Endodermal cell (in vitro differentiated cells): Measurements from ENCODE around the gene MBNL3. TPM values are rescaled to one million over a fixed set of nuclear protein-coding genes. Genes with fewer than 3 reads are reported as not detected.

Source experiments
- DNase-seq: peaks from one replicate; pipeline ENCODE4 v3.0.0-alpha.2; 2017
- H3K27ac ChIP-seq: 2 replicates; pipeline ENCODE4 v1.5.1; 2013; ENCODE audit warnings: mild to moderate bottlenecking, low read depth, low read length, moderate library complexity
- H3K27me3 ChIP-seq: 2 replicates; pipeline ENCODE4 v1.6.1; 2013; ENCODE audit warnings: mild to moderate bottlenecking, low read length, moderate library complexity; ENCODE audit not compliant: insufficient read depth, control insufficient read depth, poor library complexity, severe bottlenecking
- H3K36me3 ChIP-seq: 2 replicates; pipeline ENCODE4 v1.7.0; 2013; ENCODE audit warnings: mild to moderate bottlenecking, low read length, moderate library complexity; ENCODE audit not compliant: control insufficient read depth, insufficient read depth
- H3K4me1 ChIP-seq: one replicate; pipeline ENCODE4 v1.7.0; 2013; ENCODE audit warnings: low read length; ENCODE audit not compliant: control insufficient read depth, insufficient read depth
- H3K4me3 ChIP-seq: 2 replicates; pipeline ENCODE4 v1.5.1; 2013; ENCODE audit warnings: mild to moderate bottlenecking, low read length, moderate library complexity
- H3K9ac ChIP-seq: 2 replicates; pipeline ENCODE4 v1.6.1; 2013; ENCODE audit warnings: mild to moderate bottlenecking, low read length, moderate library complexity; ENCODE audit not compliant: poor library complexity, severe bottlenecking; ENCODE audit errors: extremely low read depth
- H3K9me3 ChIP-seq: 2 replicates; pipeline ENCODE4 v1.6.1; 2013; ENCODE audit warnings: mild to moderate bottlenecking, low read length, moderate library complexity; ENCODE audit not compliant: control insufficient read depth
- H3K27ac Mint-ChIP-seq: 2 replicates; pipeline ENCODE4 v1.8.0; 2020; ENCODE audit warnings: mixed read lengths
- H3K27me3 Mint-ChIP-seq: 2 replicates; pipeline ENCODE4 v1.8.0; 2021; ENCODE audit warnings: mild to moderate bottlenecking, mixed read lengths; ENCODE audit not compliant: insufficient read depth
- H3K36me3 Mint-ChIP-seq: 2 replicates; pipeline ENCODE4 v1.8.0; 2020; ENCODE audit warnings: low read depth, mixed read lengths
- H3K4me1 Mint-ChIP-seq: 2 replicates; pipeline ENCODE4 v1.8.0; 2020; ENCODE audit warnings: mixed read lengths
- H3K4me3 Mint-ChIP-seq: 2 replicates; pipeline ENCODE4 v1.8.0; 2020; ENCODE audit warnings: mild to moderate bottlenecking, moderate library complexity, mixed read lengths
- H3K9me3 Mint-ChIP-seq: 2 replicates; pipeline ENCODE4 v1.8.0; 2020; ENCODE audit warnings: mild to moderate bottlenecking, mixed read lengths
- WGBS, 2 experiments: methylation state at CpG; one replicate each; pipeline versions ENCODE4 v1.1.5 to v1.1.7; 2013; ENCODE audit warnings: missing lambda C conversion rate in 2 of 2, mixed read lengths in 1 of 2; ENCODE audit not compliant: insufficient coverage in 1 of 2, insufficient read length in 1 of 2; 5-methylcytosine and 5-hydroxymethylcytosine counted together
- total RNA-seq, 2 donors: library from RNA; stranded (reverse); fragmentation: NEBNext Ultra II Directional in 1 of 2; extraction: Animal tissue kit (Norgen Biotek cat#: 25700) in 1 of 2; gene quantifications; 2 replicates in 1 of 2; 3 replicates in 1 of 2; pipeline ENCODE4 v1.2.1, GENCODE V29; 2021
- TF ChIP-seq, protein P1 (sequence below): fragments of 200-600 bp; sonication (generic); conservative IDR thresholded peaks from 2 replicates; pipeline ENCODE4 v1.5.0; 2021; ENCODE audit warnings: antibody characterized with exemption, mild to moderate bottlenecking

Gene MBNL3
- total RNA-seq, 2 donors from 2014 or later = 17.0 to 33.4 TPM

DNA sequence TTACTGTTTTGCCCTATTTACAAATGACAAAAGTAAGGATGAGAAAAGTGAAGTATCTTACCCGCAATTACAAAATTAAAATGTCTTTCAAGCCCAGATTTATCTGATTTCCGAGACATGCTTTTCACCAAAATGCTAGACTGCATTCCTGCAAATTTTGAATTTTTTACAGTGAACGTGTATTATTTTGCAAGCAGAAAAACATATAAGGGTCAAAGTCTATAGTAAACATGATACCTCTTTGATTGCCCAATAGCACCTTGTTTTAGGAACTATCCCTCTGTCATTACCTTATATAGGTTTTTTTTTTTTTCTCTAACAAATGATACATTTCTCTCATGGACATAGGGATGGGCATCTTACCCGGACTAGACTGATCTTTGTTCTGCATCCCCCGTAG is 135.4 kb downstream of the MBNL3 start:
- no peaks in the 10 kb centered on the region for H3K27me3 ChIP-seq
- no peak overlapping the region for H3K9ac ChIP-seq
- Mint-ChIP-seq H3K9me3 (no peaks in the 10 kb centered on the region), H3K4me3 (no peak overlapping the region), H3K27me3 (peaks cover 8% of the 10 kb centered on the region), H3K27ac (no peak overlapping the region), H3K36me3 (no peaks in the 10 kb centered on the region), H3K4me1 (no peaks in the 10 kb centered on the region)
- H3K27ac ChIP-seq = no peak overlapping the region
- 96 to 100% methylated on average over 1 to 5 of the region's 5 CpGs for WGBS, 2 experiments
- H3K4me3 ChIP-seq = no peak overlapping the region
- no peaks in the 10 kb centered on the region for H3K36me3 ChIP-seq
- TF ChIP-seq, protein P1, sequence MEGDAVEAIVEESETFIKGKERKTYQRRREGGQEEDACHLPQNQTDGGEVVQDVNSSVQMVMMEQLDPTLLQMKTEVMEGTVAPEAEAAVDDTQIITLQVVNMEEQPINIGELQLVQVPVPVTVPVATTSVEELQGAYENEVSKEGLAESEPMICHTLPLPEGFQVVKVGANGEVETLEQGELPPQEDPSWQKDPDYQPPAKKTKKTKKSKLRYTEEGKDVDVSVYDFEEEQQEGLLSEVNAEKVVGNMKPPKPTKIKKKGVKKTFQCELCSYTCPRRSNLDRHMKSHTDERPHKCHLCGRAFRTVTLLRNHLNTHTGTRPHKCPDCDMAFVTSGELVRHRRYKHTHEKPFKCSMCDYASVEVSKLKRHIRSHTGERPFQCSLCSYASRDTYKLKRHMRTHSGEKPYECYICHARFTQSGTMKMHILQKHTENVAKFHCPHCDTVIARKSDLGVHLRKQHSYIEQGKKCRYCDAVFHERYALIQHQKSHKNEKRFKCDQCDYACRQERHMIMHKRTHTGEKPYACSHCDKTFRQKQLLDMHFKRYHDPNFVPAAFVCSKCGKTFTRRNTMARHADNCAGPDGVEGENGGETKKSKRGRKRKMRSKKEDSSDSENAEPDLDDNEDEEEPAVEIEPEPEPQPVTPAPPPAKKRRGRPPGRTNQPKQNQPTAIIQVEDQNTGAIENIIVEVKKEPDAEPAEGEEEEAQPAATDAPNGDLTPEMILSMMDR = no peak
- no peak for DNase-seq
- no peaks in the 10 kb centered on the region for H3K9me3 ChIP-seq
- H3K4me1 ChIP-seq = no peaks in the 10 kb centered on the region

DNA sequence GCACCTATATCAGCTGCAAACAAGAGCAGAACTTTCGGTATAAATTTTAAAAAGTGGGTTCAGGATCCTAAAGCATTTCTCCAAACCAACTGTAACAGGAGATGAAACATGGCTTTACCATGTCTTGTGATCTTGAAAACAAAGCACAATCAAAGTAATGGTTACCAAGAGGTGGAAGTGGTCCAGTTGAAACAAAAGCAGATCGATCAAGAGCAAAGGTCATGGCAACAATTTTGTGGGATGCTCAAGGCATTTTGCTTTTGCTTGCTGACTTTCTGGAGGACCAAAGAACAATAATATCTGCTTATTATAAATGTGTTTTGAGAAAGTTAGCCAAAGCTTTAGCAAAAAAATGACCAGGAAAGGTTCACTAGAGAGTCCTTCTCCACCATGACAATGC is 152.7 kb downstream of the MBNL3 start:
- Histone ChIP-seq H3K4me3 (no peak overlapping the region), H3K4me1 (no peaks in the 10 kb centered on the region), H3K27ac (no peak overlapping the region), H3K36me3 (no peaks in the 10 kb centered on the region), H3K9me3 (no peaks in the 10 kb centered on the region), H3K27me3 (no peaks in the 10 kb centered on the region), H3K9ac (no peak overlapping the region)
- DNase-seq = no peak
- Mint-ChIP-seq H3K27me3 (peaks cover 30% of the 10 kb centered on the region), H3K4me3 (no peak overlapping the region), H3K4me1 (peaks cover 9% of the 10 kb centered on the region), H3K27ac (no peak overlapping the region), H3K36me3 (no peaks in the 10 kb centered on the region), H3K9me3 (peaks cover 4% of the 10 kb centered on the region)
- WGBS, 2 experiments = 93% methylated on average over 2 of the region's 2 CpGs; no CpG with 5 or more reads in 1 of the 2 experiments
- TF ChIP-seq, protein P1 = no peak

DNA sequence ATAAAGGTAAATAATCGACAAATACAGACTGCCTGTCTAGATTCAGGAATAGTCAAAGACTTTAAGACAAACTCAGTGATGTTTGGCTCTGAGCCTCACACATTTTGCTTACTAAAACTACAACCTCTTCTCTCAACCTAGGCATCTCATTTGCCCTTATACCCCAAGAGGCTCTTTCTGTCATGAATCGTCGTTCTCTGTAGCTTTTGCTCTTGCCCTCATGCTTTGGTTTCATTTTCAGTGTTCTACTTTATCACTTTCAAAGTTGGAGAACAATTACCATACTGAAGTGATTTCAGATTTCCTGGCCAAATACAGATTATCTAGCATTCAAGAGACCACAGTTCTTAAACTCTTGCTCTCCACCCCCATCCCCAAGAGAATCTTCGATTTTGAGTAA is 155.5 kb downstream of the MBNL3 start:
- peaks cover 1% of the 10 kb centered on the region for H3K9me3 Mint-ChIP-seq
- no peaks in the 10 kb centered on the region for H3K36me3 Mint-ChIP-seq
- no peaks in the 10 kb centered on the region for H3K4me1 ChIP-seq
- WGBS, 2 experiments = 88% methylated on average over 3 of the region's 4 CpGs; no CpG with 5 or more reads in 1 of the 2 experiments
- H3K27me3 Mint-ChIP-seq = peaks cover 43% of the 10 kb centered on the region
- H3K27ac Mint-ChIP-seq = no peak overlapping the region
- H3K4me3 ChIP-seq = no peak overlapping the region
- H3K27me3 ChIP-seq = no peaks in the 10 kb centered on the region
- H3K9me3 ChIP-seq = no peaks in the 10 kb centered on the region
- H3K4me1 Mint-ChIP-seq = peaks cover 19% of the 10 kb centered on the region
- H3K4me3 Mint-ChIP-seq = no peak overlapping the region
- H3K36me3 ChIP-seq = no peaks in the 10 kb centered on the region
- TF ChIP-seq, protein P1 = no peak
- no peak overlapping the region for H3K27ac ChIP-seq
- H3K9ac ChIP-seq = no peak overlapping the region
- no peak for DNase-seq
